Activated CD4-positive, alpha-beta T cell treated with anti-CD3 and anti-CD28 coated beads, Interleukin-2, amount 10 ng/mL, durations not matched to agents 24 days and 14 days (primary cell): Measurements from ENCODE around the gene PLB1. TPM values are rescaled to one million over a fixed set of nuclear protein-coding genes. Genes with fewer than 3 reads are reported as not detected.

ENCODE experiments used
- DNase-seq: peaks from one replicate; pipeline ENCODE4 v3.0.0; 2022
- H3K27ac Mint-ChIP-seq: one replicate; pipeline ENCODE4 v1.8.0; 2022; ENCODE audit warnings: mild to moderate bottlenecking, mixed read lengths
- H3K27me3 Mint-ChIP-seq: one replicate; pipeline ENCODE4 v1.8.0; 2022; ENCODE audit warnings: mixed read lengths
- H3K36me3 Mint-ChIP-seq: one replicate; pipeline ENCODE4 v1.8.0; 2022; ENCODE audit warnings: low read depth, mild to moderate bottlenecking, mixed read lengths
- H3K4me1 Mint-ChIP-seq: one replicate; pipeline ENCODE4 v1.8.0; 2021; ENCODE audit warnings: mixed read lengths
- H3K4me3 Mint-ChIP-seq: one replicate; pipeline ENCODE4 v1.8.0; 2022; ENCODE audit warnings: mild to moderate bottlenecking, moderate library complexity, mixed read lengths
- H3K9me3 Mint-ChIP-seq: one replicate; pipeline ENCODE4 v1.8.0; 2021; ENCODE audit warnings: mixed read lengths
- intact Hi-C: fragments of 100-400 bp; cut with micrococcal nuclease; formaldehyde crosslinking; loops from one replicate; pipeline ENCODE4 v1.15.1; 2023
- total RNA-seq: library from RNA; stranded (reverse); gene quantifications from 2 replicates; pipeline ENCODE4 v1.2.3, GENCODE V29; 2022

The PLB1 gene
- total RNA-seq, 1 donor from 2014 or later, result 0.63 TPM

GRCh38 chr2:28619213-28620196 is 123.6 kb downstream of the PLB1 start:
- Mint-ChIP-seq H3K36me3 (peaks cover 1% of the 10 kb centered on the region), H3K4me3 (peak overlapping the region; percentile 18), H3K4me1 (peaks cover 73% of the 10 kb centered on the region), H3K27ac (peak overlapping the region; percentile 97), H3K9me3 (peaks cover 4% of the 10 kb centered on the region), H3K27me3 (no peaks in the 10 kb centered on the region)
- intact Hi-C loops, result no loop called here
- DNase-seq, result no peak

- intact Hi-C loops, result no loop called here
- peak; percentile 69 for DNase-seq
- no peaks in the 10 kb centered on the region for H3K27me3 Mint-ChIP-seq
- H3K27ac Mint-ChIP-seq, result peak overlapping the region; percentile 97
- H3K9me3 Mint-ChIP-seq, result peaks cover 4% of the 10 kb centered on the region
- H3K36me3 Mint-ChIP-seq, result peaks cover 1% of the 10 kb centered on the region
- peak overlapping the region; percentile 65 for H3K4me3 Mint-ChIP-seq
- peaks cover 81% of the 10 kb centered on the region for H3K4me1 Mint-ChIP-seq
These were observed 124.5 kb downstream of the PLB1 start for GRCh38 chr2:28620291-28620793.

GRCh38 chr2:28620801-28621171 is 124.9 kb downstream of the PLB1 start:
- peaks cover 1% of the 10 kb centered on the region for H3K36me3 Mint-ChIP-seq
- H3K27ac Mint-ChIP-seq, result peak overlapping the region; percentile 97
- H3K27me3 Mint-ChIP-seq, result no peaks in the 10 kb centered on the region
- peaks cover 86% of the 10 kb centered on the region for H3K4me1 Mint-ChIP-seq
- H3K4me3 Mint-ChIP-seq, result peak overlapping the region; percentile 65
- DNase-seq, result peak; percentile 66
- H3K9me3 Mint-ChIP-seq, result peaks cover 4% of the 10 kb centered on the region
- intact Hi-C loops, result loop anchor here (1.0 kb wide), 2 partner anchors 59 to 131 kb away; partner anchors contain the start of gene PPP1CB

GRCh38 chr2:28621172-28622100 is 125.6 kb downstream of the PLB1 start:
- peaks cover 4% of the 10 kb centered on the region for H3K9me3 Mint-ChIP-seq
- intact Hi-C loops, result loop anchor here (1.0 kb wide), 2 partner anchors 58 to 130 kb away; partner anchors contain the start of gene PPP1CB
- H3K4me1 Mint-ChIP-seq, result peaks cover 88% of the 10 kb centered on the region
- no peaks in the 10 kb centered on the region for H3K27me3 Mint-ChIP-seq
- peak overlapping the region; percentile 97 for H3K27ac Mint-ChIP-seq
- peaks cover 1% of the 10 kb centered on the region for H3K36me3 Mint-ChIP-seq
- peak; percentile 95 for DNase-seq
- peak overlapping the region; percentile 65 for H3K4me3 Mint-ChIP-seq

DNA sequence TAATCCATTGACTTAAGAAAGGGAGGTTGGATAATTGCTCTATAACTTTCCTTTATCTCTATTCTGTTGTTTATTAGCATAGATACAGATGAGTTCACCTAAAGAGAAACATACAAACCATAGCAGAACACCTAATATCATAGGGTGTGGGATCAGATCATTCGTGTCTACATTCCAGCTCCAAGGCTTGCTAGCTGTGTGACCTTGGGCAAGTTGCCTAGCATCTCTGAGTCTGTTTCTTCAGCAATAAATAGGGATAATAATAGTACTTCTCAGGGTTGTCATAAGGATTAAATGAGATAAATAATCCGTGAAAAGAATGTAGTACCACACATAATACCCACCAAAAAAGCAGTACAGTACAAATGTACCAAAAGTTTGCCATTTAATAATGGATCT is 126.2 kb downstream of the PLB1 start:
- Mint-ChIP-seq H3K27ac (peak overlapping the region; percentile 97), H3K4me3 (peak overlapping the region; percentile 65), H3K9me3 (peaks cover 4% of the 10 kb centered on the region), H3K27me3 (no peaks in the 10 kb centered on the region), H3K4me1 (peaks cover 87% of the 10 kb centered on the region), H3K36me3 (peaks cover 1% of the 10 kb centered on the region)
- intact Hi-C loops, result no loop called here
- no peak for DNase-seq

DNA sequence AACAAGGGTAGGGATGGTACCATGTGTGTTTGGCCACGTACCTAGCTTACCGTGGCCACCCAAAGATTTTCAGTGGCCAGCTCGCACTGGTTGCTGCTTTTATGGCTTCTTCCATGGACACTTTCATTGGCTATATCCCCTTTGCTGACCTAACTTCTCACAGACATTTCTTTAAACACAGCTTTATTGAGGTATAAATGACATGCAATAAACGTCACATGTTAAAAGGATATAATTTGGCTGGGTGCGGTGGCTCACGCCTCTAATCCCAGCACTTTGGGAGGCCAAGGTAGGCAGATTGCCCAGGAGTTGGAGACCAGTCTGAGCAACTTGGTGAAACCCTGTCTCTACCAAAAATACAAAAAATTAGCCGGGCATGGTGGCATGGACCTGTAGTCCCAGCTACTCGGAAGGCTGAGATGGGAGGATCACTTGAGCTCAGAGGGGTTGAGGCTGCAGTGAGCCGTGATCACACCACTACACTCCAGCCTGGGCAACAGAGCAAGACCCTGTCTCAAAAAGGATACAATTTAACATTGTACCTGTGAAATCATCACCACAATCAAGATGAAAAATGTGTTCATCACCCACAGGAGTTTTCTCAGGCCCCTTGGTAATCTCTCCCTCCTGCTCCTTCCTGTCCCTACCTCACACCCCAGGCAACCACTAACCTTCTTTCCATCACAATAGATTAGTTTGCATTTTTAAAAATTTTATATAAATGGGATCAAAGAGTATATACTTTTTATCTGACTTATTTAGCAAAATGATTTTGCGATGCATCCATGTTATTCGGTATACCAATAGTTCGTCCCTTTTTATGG is 127.9 kb downstream of the PLB1 start:
- Mint-ChIP-seq H3K27ac (peak overlapping the region; percentile 97), H3K9me3 (peaks cover 4% of the 10 kb centered on the region), H3K36me3 (peaks cover 1% of the 10 kb centered on the region), H3K27me3 (no peaks in the 10 kb centered on the region), H3K4me1 (peaks cover 83% of the 10 kb centered on the region), H3K4me3 (peak overlapping the region; percentile 81)
- intact Hi-C loops, result loop anchor here (1.0 kb wide), 1 partner anchor 9 kb away; no protein-coding TSS in a partner anchor
- peak; percentile 70 for DNase-seq

DNA sequence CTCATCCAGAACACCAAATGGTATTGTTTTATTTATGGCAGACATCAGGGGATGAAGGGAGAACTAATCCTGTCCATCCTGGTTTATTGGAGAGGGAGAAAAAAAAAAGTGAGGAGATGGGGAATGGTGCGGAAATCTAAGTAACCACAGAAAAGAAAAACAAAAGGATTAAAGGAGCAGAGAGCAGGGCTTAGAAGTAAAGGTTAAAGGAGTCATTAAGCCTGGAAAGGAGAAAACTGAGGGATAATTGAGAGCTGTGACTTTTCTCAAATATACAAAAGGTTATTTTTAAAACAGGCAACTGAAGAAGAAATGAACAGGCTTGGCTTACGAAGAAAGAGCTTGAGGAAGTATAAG is 128.6 kb downstream of the PLB1 start:
- Mint-ChIP-seq H3K27ac (peak overlapping the region; percentile 97), H3K36me3 (peaks cover 1% of the 10 kb centered on the region), H3K27me3 (no peaks in the 10 kb centered on the region), H3K4me3 (peak overlapping the region; percentile 81), H3K9me3 (peaks cover 3% of the 10 kb centered on the region), H3K4me1 (peaks cover 78% of the 10 kb centered on the region)
- intact Hi-C loops, result loop anchor here (1.0 kb wide), 1 partner anchor 10 kb away; no protein-coding TSS in a partner anchor
- no peak for DNase-seq

DNA sequence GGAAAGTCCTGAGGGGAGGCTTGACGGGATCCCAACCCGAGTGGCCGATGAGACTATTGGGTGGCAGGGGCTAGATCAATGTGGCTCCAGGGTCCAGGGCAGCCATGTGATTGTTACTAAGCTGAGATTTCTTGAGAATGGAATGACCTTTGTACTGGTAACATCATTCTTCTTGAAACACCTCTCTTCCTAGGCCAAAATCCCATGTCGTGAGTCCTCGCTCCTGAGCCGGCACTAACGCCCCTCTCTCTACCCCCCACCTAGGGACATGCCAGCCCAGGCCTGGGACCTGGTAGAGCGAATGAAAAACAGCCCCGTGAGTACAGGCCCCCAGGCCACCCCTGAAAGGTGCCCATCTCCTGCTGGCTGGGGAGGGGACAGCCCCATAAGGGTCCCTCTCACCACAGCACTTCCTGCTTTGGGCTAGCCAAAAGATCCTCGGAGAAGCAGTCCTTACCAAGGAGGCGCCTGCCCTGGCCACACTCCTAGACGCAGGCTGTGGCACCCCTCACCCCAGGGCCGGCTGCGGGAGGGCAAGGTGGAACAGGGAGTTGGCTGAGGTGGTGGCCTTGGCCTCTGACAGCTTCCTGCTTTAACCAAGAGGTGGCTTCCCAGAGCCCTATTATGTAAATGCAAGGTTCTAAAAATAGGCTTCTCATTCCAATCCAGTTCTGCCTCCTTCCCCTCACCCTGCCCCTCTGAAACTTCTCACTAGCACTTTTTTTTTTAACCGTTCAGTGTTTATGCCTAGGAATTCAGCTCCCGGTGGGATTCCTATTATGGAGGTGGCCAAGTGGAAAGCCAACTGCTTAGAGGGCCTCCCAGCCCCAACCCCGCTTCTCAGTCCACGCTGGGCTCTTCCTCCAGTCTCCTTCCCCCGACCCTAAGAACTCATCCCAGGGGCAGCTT is 129.2 kb downstream of the PLB1 start:
- peaks cover 1% of the 10 kb centered on the region for H3K36me3 Mint-ChIP-seq
- intact Hi-C loops, result loop anchor here (1.0 to 5.0 kb wide), 5 partner anchors 11 to 125 kb away; no protein-coding TSS in a partner anchor
- peaks cover 72% of the 10 kb centered on the region for H3K4me1 Mint-ChIP-seq
- DNase-seq, result peak; percentile 92
- peak overlapping the region; percentile 97 for H3K27ac Mint-ChIP-seq
- H3K9me3 Mint-ChIP-seq, result no peaks in the 10 kb centered on the region
- peak overlapping the region; percentile 81 for H3K4me3 Mint-ChIP-seq
- H3K27me3 Mint-ChIP-seq, result no peaks in the 10 kb centered on the region

- DNase-seq, result no peak
- H3K9me3 Mint-ChIP-seq, result no peaks in the 10 kb centered on the region
- H3K36me3 Mint-ChIP-seq, result peaks cover 1% of the 10 kb centered on the region
- H3K4me3 Mint-ChIP-seq, result no peak overlapping the region
- peaks cover 60% of the 10 kb centered on the region for H3K4me1 Mint-ChIP-seq
- H3K27me3 Mint-ChIP-seq, result no peaks in the 10 kb centered on the region
- H3K27ac Mint-ChIP-seq, result peak overlapping the region; percentile 74
- intact Hi-C loops, result loop anchor here (5.0 kb wide), 1 partner anchor 34 kb away; no protein-coding TSS in a partner anchor
These were observed 130.5 kb downstream of the PLB1 start for GRCh38 chr2:28626376-28626775.

DNA sequence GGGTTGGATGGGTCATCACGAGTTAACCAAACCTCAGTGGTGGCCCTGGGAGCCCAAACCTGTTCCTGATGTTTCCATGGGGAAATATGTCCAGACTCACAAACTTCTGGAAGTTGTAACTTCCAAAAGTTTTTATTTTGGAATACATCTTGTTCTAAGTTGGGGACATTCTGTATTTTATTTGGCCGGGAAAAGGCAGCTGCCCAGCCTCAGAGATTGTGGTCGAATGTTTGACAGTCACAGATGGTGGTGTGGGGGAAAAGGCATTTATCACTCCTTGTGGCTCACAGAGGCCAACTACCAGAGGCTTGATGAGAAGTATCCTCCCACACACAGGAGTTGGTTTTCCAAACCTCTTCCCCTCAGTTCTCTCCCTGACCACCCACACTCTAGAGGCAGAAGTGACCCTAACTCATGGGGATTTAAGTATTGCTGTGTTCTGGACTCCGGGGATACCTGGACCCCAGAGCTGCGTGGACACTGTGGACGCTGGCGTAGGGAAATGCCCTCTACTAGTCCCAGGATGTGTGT is 131.1 kb downstream of the PLB1 start:
- Mint-ChIP-seq H3K27me3 (no peaks in the 10 kb centered on the region), H3K4me3 (no peak overlapping the region), H3K9me3 (no peaks in the 10 kb centered on the region), H3K27ac (peak overlapping the region; percentile 74), H3K36me3 (peaks cover 1% of the 10 kb centered on the region), H3K4me1 (peaks cover 56% of the 10 kb centered on the region)
- DNase-seq, result no peak
- intact Hi-C loops, result loop anchor here (5.0 kb wide), 1 partner anchor 35 kb away; no protein-coding TSS in a partner anchor

DNA sequence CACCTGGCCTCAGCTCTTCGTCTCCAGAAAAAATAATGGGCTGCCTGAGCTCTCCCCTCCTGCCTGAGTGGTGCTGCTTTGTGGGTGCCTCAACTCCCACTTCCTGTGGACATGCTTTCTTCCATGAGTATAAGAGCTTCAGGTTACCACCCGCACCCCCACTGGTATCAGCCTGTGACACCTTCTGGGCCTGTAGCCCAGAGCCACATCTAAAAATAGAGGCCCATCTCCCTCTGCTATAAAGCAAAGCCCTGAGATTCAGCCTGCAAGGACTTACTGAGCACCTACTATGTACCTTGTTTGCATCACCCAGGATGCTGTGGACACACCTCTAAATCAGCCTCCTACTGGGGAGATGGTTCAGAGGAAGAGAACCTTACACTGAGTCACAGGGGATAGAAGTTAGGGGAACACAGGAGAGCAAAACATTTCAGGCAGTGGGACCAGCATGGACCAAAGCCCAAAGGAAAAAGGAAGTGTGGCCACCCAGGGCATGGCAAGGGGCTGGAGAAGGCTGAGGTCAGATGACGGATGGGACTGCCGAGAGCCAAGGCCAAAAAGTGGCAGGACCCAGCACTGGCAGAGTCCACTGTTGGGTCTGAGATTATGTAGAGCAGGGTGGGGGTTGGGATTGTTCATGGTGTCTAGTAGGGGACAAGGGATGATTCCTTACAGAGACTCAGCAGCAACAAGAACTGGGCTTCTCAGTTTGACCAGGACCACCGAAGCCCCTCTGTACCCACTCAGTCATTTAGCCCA is 132.0 kb downstream of the PLB1 start:
- Mint-ChIP-seq H3K36me3 (peaks cover 1% of the 10 kb centered on the region), H3K4me1 (peaks cover 48% of the 10 kb centered on the region), H3K27ac (peak overlapping the region; percentile 74), H3K27me3 (no peaks in the 10 kb centered on the region), H3K9me3 (no peaks in the 10 kb centered on the region), H3K4me3 (peak overlapping the region; percentile 36)
- intact Hi-C loops, result loop anchor here (5.0 kb wide), 1 partner anchor 36 kb away; no protein-coding TSS in a partner anchor
- no peak for DNase-seq
